Rectal smooth muscle tissue (tissue), 1 donor: ENCODE measurements around the gene RTP3.

ENCODE experiments used
- H3K27ac ChIP-seq: one replicate; pipeline ENCODE4 v1.7.0; 2013; ENCODE audit warnings: low read depth, low read length, inconsistent platforms
- H3K27me3 ChIP-seq: one replicate; pipeline ENCODE4 v1.7.0; 2013; ENCODE audit warnings: low read length; ENCODE audit not compliant: control insufficient read depth, insufficient read depth
- H3K36me3 ChIP-seq: one replicate; pipeline ENCODE4 v1.7.0; 2013; ENCODE audit warnings: low read length; ENCODE audit not compliant: control insufficient read depth, insufficient read depth
- H3K4me1 ChIP-seq: one replicate; pipeline ENCODE4 v1.7.0; 2013; ENCODE audit warnings: low read length; ENCODE audit not compliant: control insufficient read depth, insufficient read depth
- H3K4me3 ChIP-seq: one replicate; pipeline ENCODE4 v1.7.0; 2013; ENCODE audit warnings: low read length
- H3K9ac ChIP-seq: one replicate; pipeline ENCODE4 v1.7.0; 2013; ENCODE audit warnings: low read length

Gene RTP3

GRCh38 chr3:46500656-46501635 lies 3.2 kb downstream of the RTP3 start:
- H3K27me3 ChIP-seq, result no peaks in the 10 kb centered on the region
- no peaks in the 10 kb centered on the region for H3K36me3 ChIP-seq
- H3K4me1 ChIP-seq, result no peaks in the 10 kb centered on the region
- H3K9ac ChIP-seq, result no peak overlapping the region
- no peak overlapping the region for H3K27ac ChIP-seq
- H3K4me3 ChIP-seq, result no peak overlapping the region

GRCh38 chr3:46501702-46502101 lies 3.9 kb downstream of the RTP3 start:
- Histone ChIP-seq H3K4me1 (no peaks in the 10 kb centered on the region), H3K27me3 (no peaks in the 10 kb centered on the region), H3K27ac (no peak overlapping the region), H3K4me3 (no peak overlapping the region), H3K36me3 (no peaks in the 10 kb centered on the region), H3K9ac (no peak overlapping the region)

DNA sequence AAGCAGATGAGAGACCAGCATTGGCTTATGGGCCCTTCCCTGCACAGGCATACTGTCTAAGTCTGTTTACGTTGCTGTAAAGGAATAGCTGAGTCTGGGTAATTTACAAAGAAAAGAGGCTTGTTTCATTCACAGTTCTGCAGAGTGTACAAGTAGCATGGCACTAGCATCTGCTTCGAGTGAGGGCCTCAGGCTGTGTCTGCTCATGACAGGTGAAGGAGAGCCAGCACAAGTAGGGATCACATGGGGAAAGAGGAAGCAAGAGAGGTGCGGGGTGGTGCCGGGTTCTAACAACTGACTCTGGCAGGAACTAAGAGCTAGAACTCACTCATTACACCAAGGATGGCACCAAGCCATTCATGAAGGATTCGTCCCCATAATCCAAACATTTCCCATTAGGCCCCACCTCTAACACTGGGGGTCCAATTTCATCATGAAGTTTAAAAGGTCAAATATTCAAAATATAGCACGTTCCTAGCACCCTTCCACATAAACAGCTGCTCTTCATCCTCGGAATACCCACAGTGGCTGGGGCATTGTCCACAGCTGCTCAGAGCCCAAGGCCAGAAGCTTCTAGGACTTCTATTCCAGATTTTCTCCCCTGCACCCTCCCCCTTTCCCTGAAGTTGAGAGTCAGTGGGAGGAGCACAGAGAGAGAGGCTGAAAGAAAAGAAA lies 5.6 kb downstream of the RTP3 start:
- H3K27me3 ChIP-seq, result no peaks in the 10 kb centered on the region
- no peak overlapping the region for H3K9ac ChIP-seq
- H3K27ac ChIP-seq, result no peak overlapping the region
- H3K36me3 ChIP-seq, result no peaks in the 10 kb centered on the region
- no peak overlapping the region for H3K4me3 ChIP-seq
- no peaks in the 10 kb centered on the region for H3K4me1 ChIP-seq

- no peaks in the 10 kb centered on the region for H3K27me3 ChIP-seq
- H3K36me3 ChIP-seq, result no peaks in the 10 kb centered on the region
- H3K9ac ChIP-seq, result no peak overlapping the region
- no peaks in the 10 kb centered on the region for H3K4me1 ChIP-seq
- H3K4me3 ChIP-seq, result no peak overlapping the region
- H3K27ac ChIP-seq, result no peak overlapping the region
Observed at GRCh38 chr3:46504789-46505188, 7.0 kb downstream of the RTP3 start.

- no peak overlapping the region for H3K9ac ChIP-seq
- H3K4me1 ChIP-seq, result no peaks in the 10 kb centered on the region
- H3K36me3 ChIP-seq, result no peaks in the 10 kb centered on the region
- no peak overlapping the region for H3K27ac ChIP-seq
- H3K4me3 ChIP-seq, result no peak overlapping the region
- no peaks in the 10 kb centered on the region for H3K27me3 ChIP-seq
Observed at GRCh38 chr3:46505953-46506352, 8.2 kb downstream of the RTP3 start.

GRCh38 chr3:46506526-46506925 lies 8.8 kb downstream of the RTP3 start:
- Histone ChIP-seq H3K27me3 (no peaks in the 10 kb centered on the region), H3K4me1 (no peaks in the 10 kb centered on the region), H3K9ac (no peak overlapping the region), H3K4me3 (no peak overlapping the region), H3K36me3 (no peaks in the 10 kb centered on the region), H3K27ac (no peak overlapping the region)

GRCh38 chr3:46508850-46509591 lies 11.2 kb downstream of the RTP3 start:
- Histone ChIP-seq H3K9ac (no peak overlapping the region), H3K27me3 (no peaks in the 10 kb centered on the region), H3K27ac (no peak overlapping the region)

DNA sequence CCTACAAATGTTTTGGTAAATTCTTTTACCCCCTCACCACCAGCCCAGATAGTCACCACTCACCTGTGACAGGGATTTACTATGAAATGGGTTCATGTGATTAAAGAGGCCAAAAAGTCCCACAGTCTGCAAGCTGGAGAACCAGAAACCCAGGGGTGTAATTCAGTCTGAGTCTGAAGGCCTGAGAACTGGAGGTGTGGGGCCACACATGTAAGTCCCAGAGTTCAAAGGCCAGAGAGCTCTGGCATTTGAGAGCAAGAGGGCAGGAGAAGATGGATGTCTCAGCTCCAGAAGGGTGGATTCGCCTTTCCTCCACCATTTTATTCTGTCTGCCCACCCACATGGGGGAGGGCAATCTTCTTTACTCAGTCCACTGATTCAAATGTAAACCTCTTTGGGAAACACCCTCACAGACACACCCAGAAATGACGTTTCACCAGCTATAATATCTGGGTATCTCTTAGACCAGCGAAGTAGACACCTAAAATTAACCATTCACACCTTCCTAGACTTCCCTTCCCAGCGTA lies 11.9 kb downstream of the RTP3 start:
- no peak overlapping the region for H3K4me3 ChIP-seq
- no peaks in the 10 kb centered on the region for H3K36me3 ChIP-seq
- H3K27ac ChIP-seq, result no peak overlapping the region
- no peaks in the 10 kb centered on the region for H3K4me1 ChIP-seq
- H3K9ac ChIP-seq, result no peak overlapping the region
- H3K27me3 ChIP-seq, result no peaks in the 10 kb centered on the region

More at GRCh38 chr3:46508850-46509591, 11.2 kb downstream of the RTP3 start:
- H3K4me3 ChIP-seq, result no peak overlapping the region
- H3K36me3 ChIP-seq, result no peaks in the 10 kb centered on the region
- H3K4me1 ChIP-seq, result no peaks in the 10 kb centered on the region

DNA sequence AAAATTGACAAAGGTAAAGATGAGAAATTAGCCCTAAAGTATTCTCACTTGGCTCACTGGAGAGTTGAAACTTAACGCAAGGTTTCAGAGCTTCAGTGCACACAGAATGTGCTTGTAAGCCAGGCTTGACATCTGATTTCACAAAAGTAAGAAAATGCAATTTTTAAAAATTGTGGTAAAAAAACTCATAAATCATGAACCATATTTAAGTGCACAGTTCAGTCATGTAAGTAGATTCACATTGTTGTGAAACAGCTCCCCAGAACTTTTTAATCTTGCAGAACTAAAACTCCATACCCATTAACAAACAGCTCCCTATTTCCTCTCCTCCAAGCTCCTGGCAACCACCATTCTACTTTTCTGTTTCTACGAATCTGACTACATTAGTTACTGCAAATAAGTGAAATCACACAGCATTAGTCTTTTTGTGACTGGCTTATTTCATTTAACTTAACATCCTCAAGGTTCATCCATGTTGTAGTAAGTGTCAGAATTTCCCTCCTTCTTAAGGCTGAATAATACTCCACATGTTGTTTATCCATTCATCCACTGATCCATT lies 14.5 kb downstream of the RTP3 start:
- no peak overlapping the region for H3K9ac ChIP-seq
- no peaks in the 10 kb centered on the region for H3K4me1 ChIP-seq
- no peak overlapping the region for H3K27ac ChIP-seq
- no peaks in the 10 kb centered on the region for H3K27me3 ChIP-seq
- H3K4me3 ChIP-seq, result no peak overlapping the region
- no peaks in the 10 kb centered on the region for H3K36me3 ChIP-seq

GRCh38 chr3:46516521-46516920 lies 18.7 kb downstream of the RTP3 start:
- Histone ChIP-seq H3K4me1 (no peaks in the 10 kb centered on the region), H3K9ac (no peak overlapping the region), H3K36me3 (no peaks in the 10 kb centered on the region), H3K27me3 (no peaks in the 10 kb centered on the region), H3K4me3 (no peak overlapping the region), H3K27ac (no peak overlapping the region)

DNA sequence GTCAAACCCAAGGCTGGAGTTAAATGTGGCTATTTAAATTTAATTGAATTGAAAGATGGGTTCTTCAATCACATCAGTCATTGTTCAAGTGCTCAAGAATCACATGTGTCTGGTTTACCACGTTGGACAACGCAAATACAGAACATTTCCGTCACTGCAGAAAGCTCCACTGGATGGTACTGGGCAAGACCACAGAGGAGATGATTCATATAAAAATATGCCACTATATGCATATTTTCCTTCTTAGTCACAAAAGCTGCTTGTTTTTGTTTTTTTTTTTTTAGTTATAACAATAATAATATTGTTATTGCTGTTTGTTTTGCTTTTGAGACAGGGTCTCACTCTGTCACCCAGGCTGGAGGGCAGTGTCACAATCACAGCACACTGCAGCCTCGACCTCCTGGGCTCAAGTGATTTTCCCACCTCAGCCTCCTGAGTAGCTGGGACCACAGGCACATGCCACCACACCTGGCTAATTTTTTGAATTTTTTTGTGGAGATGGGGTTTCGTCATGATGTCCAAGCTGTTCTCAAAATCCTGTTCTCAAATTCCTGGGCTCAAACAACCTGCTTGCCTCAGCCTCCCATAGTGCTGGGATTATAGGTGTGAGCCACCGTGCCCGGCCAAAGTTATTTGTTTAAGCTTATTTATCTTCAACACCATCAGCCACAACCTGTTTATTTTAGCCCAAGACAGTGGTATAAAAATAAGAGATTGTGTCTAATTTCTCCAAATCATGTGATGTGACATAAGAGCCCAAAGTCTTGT lies 19.4 kb downstream of the RTP3 start:
- H3K27ac ChIP-seq, result no peak overlapping the region

More for the DNA sequence above, 19.4 kb downstream of the RTP3 start:
- H3K4me1 ChIP-seq, result no peaks in the 10 kb centered on the region
- H3K27me3 ChIP-seq, result no peaks in the 10 kb centered on the region
- H3K4me3 ChIP-seq, result no peak overlapping the region
- no peaks in the 10 kb centered on the region for H3K36me3 ChIP-seq
- H3K9ac ChIP-seq, result no peak overlapping the region
